Natural killer cell (primary cell): Measurements from ENCODE around the gene HACE1. TPM values are rescaled to one million over a fixed set of nuclear protein-coding genes. Genes with fewer than 3 reads are reported as not detected.

Experiments used
- ATAC-seq, 3 donors: fragments of 150-1000 bp in 2 of 3; fragments of 200-7000 bp in 1 of 3; cut with Tn5 transposase; 1 replicate in 1 of 3; 2 replicates in 2 of 3; pipeline ENCODE4 v1.10.0; 2021; ENCODE audit warnings: mild to moderate bottlenecking in 2 of 3, moderate library complexity in 2 of 3
- DNase-seq, 2 donors: peaks; one replicate each; pipeline versions ENCODE4 v3.0.0 to v3.0.0-alpha.2; 2013 to 2021; ENCODE audit warnings: mixed read lengths in 1 of 2
- H3K27ac ChIP-seq: one replicate; pipeline ENCODE4 v1.5.1; 2013; ENCODE audit warnings: mild to moderate bottlenecking, low read length
- H3K27me3 ChIP-seq: one replicate; pipeline ENCODE4 v1.6.1; 2013; ENCODE audit warnings: low read length; ENCODE audit not compliant: control insufficient read depth, insufficient read depth
- H3K36me3 ChIP-seq: one replicate; pipeline ENCODE4 v1.6.1; 2013; ENCODE audit warnings: low read length; ENCODE audit not compliant: control insufficient read depth, insufficient read depth
- H3K4me1 ChIP-seq: one replicate; pipeline ENCODE4 v1.6.1; 2013; ENCODE audit warnings: low read length; ENCODE audit not compliant: control insufficient read depth, insufficient read depth
- H3K4me3 ChIP-seq: one replicate; pipeline ENCODE4 v1.5.1; 2013; ENCODE audit warnings: low read length
- H3K9me3 ChIP-seq: one replicate; pipeline ENCODE4 v1.6.1; 2013; ENCODE audit warnings: low read length; ENCODE audit not compliant: control insufficient read depth, insufficient read depth
- H3K27ac Mint-ChIP-seq, 2 donors: one replicate each; pipeline ENCODE4 v1.8.0; 2022; ENCODE audit warnings: mild to moderate bottlenecking in 2 of 2, mixed read lengths in 2 of 2, moderate library complexity in 1 of 2
- H3K27me3 Mint-ChIP-seq, 2 donors: one replicate each; pipeline ENCODE4 v1.8.0; 2022; ENCODE audit warnings: low read depth in 2 of 2, mixed read lengths in 2 of 2
- H3K36me3 Mint-ChIP-seq: one replicate; pipeline ENCODE4 v1.8.0; 2022; ENCODE audit warnings: mixed read lengths
- H3K4me1 Mint-ChIP-seq, 2 donors: one replicate each; pipeline ENCODE4 v1.8.0; 2022; ENCODE audit warnings: mixed read lengths in 2 of 2
- H3K4me3 Mint-ChIP-seq: one replicate; pipeline ENCODE4 v1.8.0; 2022; ENCODE audit warnings: mild to moderate bottlenecking, moderate library complexity, mixed read lengths
- H3K9me3 Mint-ChIP-seq, 2 donors: one replicate each; pipeline ENCODE4 v1.8.0; 2022; ENCODE audit warnings: mixed read lengths in 2 of 2
- WGBS: methylation state at CpG from one replicate; pipeline ENCODE4 v1.1.7; 2013; ENCODE audit warnings: missing lambda C conversion rate; ENCODE audit not compliant: insufficient coverage; 5-methylcytosine and 5-hydroxymethylcytosine counted together
- intact Hi-C: fragments of 100-400 bp; cut with micrococcal nuclease; formaldehyde crosslinking; loops from one replicate; pipeline ENCODE4 v1.14.2; 2022
- total RNA-seq, 4 donors: library from RNA; stranded (reverse); fragments of 120-200 nt in 1 of 4; gene quantifications; one replicate each; pipeline versions ENCODE4 v1.2.3 to v1.2.4, GENCODE V29; 2013 to 2022
- TF ChIP-seq, protein P1 (sequence below): fragments of 200-600 bp; IDR thresholded peaks from one replicate; pipeline ENCODE4 v1.8.0; 2022; ENCODE audit warnings: antibody characterized with exemption

The HACE1 gene
- total RNA-seq, 3 donors from 2014 or later (not counting 1 experiment from before 2014, with no cell fraction given): 9.6 to 12.6 (median 9.8) TPM

DNA sequence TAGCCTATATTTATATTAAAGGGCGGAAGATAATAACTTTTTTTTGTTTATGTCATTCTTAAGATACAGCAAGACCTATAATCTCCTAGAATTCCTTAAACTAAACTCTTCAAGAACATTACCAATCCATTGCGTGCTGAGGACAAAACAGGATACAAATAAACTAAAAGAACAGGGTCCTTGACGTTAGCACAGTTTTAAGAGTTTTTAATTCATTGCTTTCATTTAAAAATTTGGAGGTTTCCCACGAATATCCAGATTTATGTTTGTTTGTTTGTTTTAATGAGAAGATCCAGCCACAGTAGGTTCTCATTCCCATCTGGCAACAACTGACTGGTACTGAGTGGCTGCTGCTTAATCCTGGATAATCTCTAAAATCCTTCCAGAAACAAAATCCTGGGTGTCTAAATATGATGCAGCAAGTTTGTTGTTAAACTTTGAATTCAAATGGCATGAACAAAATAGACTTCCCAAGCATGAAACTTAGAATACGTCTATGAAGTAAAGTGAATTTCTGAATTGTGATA lies 153.7 kb downstream of the HACE1 start:
- no peaks in the 10 kb centered on the region for H3K9me3 Mint-ChIP-seq
- ATAC-seq (no peak), DNase-seq (no peak)
- H3K9me3 ChIP-seq: no peaks in the 10 kb centered on the region
- H3K27ac Mint-ChIP-seq: peak overlapping the region; percentile 51 to 62
- no peaks in the 10 kb centered on the region for H3K36me3 Mint-ChIP-seq
- 86% methylated on average over 3 of the region's 5 CpGs for WGBS
- intact Hi-C loops: no loop called here
- H3K27me3 Mint-ChIP-seq: peaks cover 0 to 6% of the 10 kb centered on the region in 2 donors
- peaks cover 14% of the 10 kb centered on the region for H3K4me1 ChIP-seq
- H3K4me3 ChIP-seq: no peak overlapping the region
- no peaks in the 10 kb centered on the region for H3K27me3 ChIP-seq
- peaks cover 28 to 34% of the 10 kb centered on the region in 2 donors for H3K4me1 Mint-ChIP-seq
- H3K4me3 Mint-ChIP-seq: no peak overlapping the region
- H3K36me3 ChIP-seq: no peaks in the 10 kb centered on the region
- H3K27ac ChIP-seq: no peak overlapping the region
- TF ChIP-seq, protein P1, sequence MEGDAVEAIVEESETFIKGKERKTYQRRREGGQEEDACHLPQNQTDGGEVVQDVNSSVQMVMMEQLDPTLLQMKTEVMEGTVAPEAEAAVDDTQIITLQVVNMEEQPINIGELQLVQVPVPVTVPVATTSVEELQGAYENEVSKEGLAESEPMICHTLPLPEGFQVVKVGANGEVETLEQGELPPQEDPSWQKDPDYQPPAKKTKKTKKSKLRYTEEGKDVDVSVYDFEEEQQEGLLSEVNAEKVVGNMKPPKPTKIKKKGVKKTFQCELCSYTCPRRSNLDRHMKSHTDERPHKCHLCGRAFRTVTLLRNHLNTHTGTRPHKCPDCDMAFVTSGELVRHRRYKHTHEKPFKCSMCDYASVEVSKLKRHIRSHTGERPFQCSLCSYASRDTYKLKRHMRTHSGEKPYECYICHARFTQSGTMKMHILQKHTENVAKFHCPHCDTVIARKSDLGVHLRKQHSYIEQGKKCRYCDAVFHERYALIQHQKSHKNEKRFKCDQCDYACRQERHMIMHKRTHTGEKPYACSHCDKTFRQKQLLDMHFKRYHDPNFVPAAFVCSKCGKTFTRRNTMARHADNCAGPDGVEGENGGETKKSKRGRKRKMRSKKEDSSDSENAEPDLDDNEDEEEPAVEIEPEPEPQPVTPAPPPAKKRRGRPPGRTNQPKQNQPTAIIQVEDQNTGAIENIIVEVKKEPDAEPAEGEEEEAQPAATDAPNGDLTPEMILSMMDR: no peak

DNA sequence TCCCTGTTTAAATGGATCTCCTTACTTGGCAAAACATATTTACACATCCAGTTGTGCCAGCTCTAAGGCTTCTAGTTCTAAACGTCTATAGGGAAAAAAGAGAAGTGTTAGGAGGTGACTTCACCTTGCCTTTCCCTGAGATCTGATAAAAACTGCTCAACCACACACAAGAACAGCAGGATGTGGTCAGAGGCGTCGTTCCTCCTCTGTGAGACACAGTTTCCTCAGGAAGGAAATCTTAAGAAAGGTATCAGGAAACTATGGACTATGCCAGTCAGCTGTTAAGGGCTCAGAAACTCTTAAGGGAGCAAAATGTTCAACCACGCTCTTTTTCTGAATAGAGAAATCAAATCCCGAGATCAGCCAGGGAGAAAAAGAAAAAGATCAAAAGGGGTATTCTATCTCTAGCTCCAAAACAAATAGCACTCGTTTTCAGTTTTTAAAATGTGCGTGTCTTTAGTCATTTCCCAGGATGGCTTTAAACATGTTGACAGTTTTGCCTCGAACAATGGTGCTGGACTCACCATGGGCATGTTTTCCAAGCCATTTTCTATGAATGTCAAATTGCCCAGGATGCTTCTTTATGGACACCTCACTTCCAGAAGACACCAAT lies 154.5 kb downstream of the HACE1 start:
- ATAC-seq (peak in 2 of 3 donors; percentile 62 to 81), DNase-seq (peak in 1 of 2 donors; percentile 68)
- Histone ChIP-seq H3K36me3 (no peaks in the 10 kb centered on the region), H3K4me3 (peak overlapping the region; percentile 2), H3K9me3 (no peaks in the 10 kb centered on the region), H3K27me3 (no peaks in the 10 kb centered on the region), H3K4me1 (peaks cover 14% of the 10 kb centered on the region), H3K27ac (no peak overlapping the region)
- Mint-ChIP-seq H3K36me3 (no peaks in the 10 kb centered on the region), H3K4me3 (peak overlapping the region; percentile 82), H3K4me1 (peaks cover 28 to 34% of the 10 kb centered on the region in 2 donors), H3K27me3 (peaks cover 0 to 6% of the 10 kb centered on the region in 2 donors), H3K9me3 (no peaks in the 10 kb centered on the region), H3K27ac (peak overlapping the region; percentile 51 to 62)
- intact Hi-C loops: no loop called here
- 3% methylated on average over 7 of the region's 8 CpGs for WGBS
- TF ChIP-seq, protein P1: no peak

DNA sequence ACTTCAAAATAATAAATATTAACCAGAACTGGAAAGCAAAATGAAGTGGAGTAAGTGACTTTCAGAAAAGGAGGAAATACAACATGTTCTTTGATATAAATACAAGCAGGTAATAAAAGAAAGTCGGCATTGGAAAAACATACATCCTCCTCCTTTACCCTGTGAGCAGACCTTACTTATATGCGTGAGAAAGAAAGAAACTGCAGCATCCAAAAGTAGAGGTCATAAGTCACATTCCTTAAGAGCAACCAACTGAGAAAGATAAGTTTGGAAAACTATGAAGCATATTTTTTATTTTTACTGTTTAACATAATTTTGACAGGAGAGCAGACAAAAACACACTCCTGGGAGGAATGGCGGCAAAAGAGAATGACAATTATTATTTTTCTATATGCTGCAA lies 155.5 kb downstream of the HACE1 start:
- WGBS: no CpG with 5 or more reads among the region's 3 CpGs
- Histone ChIP-seq H3K27me3 (no peaks in the 10 kb centered on the region), H3K36me3 (no peaks in the 10 kb centered on the region), H3K4me3 (no peak overlapping the region), H3K9me3 (no peaks in the 10 kb centered on the region), H3K4me1 (peaks cover 14% of the 10 kb centered on the region), H3K27ac (no peak overlapping the region)
- TF ChIP-seq, protein P1: no peak
- Mint-ChIP-seq H3K27ac (no peak overlapping the region), H3K4me3 (peak overlapping the region; percentile 47), H3K9me3 (no peaks in the 10 kb centered on the region), H3K4me1 (peaks cover 28 to 34% of the 10 kb centered on the region in 2 donors), H3K27me3 (peaks cover 0 to 6% of the 10 kb centered on the region in 2 donors), H3K36me3 (no peaks in the 10 kb centered on the region)
- DNase-seq (no peak), ATAC-seq (no peak)
- intact Hi-C loops: no loop called here
